ENCODE results near the gene NOS3. TPM values are rescaled to one million over a fixed set of nuclear protein-coding genes. Genes with fewer than 3 reads are reported as not detected.

NOS3 gene
- total RNA-seq, 1 experiment from 2014 or later: 59.8 TPM

GRCh38 chr7:151032936-151033863, 42.4 kb downstream of the NOS3 start:
- no peaks in the 10 kb centered on the region for H3K9me3 ChIP-seq (ENCODE audit: low read length)
- H3K9me2 ChIP-seq (replicated peaks; ENCODE audit: insufficient read depth, low read length): no peaks in the 10 kb centered on the region
- H3K27ac ChIP-seq (ENCODE audit: low read length): no peak overlapping the region
- peaks cover 13% of the 10 kb centered on the region for H3K4me1 ChIP-seq (ENCODE audit: low read length)
- no peak overlapping the region for H3K9ac ChIP-seq (ENCODE audit: low read length)
- H2AFZ ChIP-seq (ENCODE audit: low read length): no peak overlapping the region
- no peaks in the 10 kb centered on the region for H4K20me1 ChIP-seq (ENCODE audit: insufficient read depth, low read depth, low read length)
- no peak overlapping the region for H3K4me3 ChIP-seq (ENCODE audit: low read length)
- H3K27me3 ChIP-seq (ENCODE audit: low read length): no peaks in the 10 kb centered on the region
- H3K36me3 ChIP-seq (ENCODE audit: insufficient read depth, low read length): no peaks in the 10 kb centered on the region
- H3K79me2 ChIP-seq (ENCODE audit: low read length): peaks cover 14% of the 10 kb centered on the region
- H3K4me2 ChIP-seq (ENCODE audit: low read depth, low read length, poor library complexity, severe bottlenecking): no peak overlapping the region
- DNase-seq: no peak

GRCh38 chr7:151033864-151034249, 43.0 kb downstream of the NOS3 start:
- Histone ChIP-seq H3K79me2 (ENCODE audit: low read length) (peaks cover 11% of the 10 kb centered on the region), H4K20me1 (ENCODE audit: insufficient read depth, low read depth, low read length) (no peaks in the 10 kb centered on the region), H2AFZ (ENCODE audit: low read length) (no peak overlapping the region), H3K4me2 (ENCODE audit: low read depth, low read length, poor library complexity, severe bottlenecking) (no peak overlapping the region), H3K9me3 (ENCODE audit: low read length) (no peaks in the 10 kb centered on the region), H3K27me3 (ENCODE audit: low read length) (no peaks in the 10 kb centered on the region), H3K4me1 (ENCODE audit: low read length) (peaks cover 12% of the 10 kb centered on the region), H3K9me2 (replicated peaks; ENCODE audit: insufficient read depth, low read length) (no peaks in the 10 kb centered on the region), H3K9ac (ENCODE audit: low read length) (no peak overlapping the region), H3K27ac (ENCODE audit: low read length) (no peak overlapping the region), H3K36me3 (ENCODE audit: insufficient read depth, low read length) (no peaks in the 10 kb centered on the region), H3K4me3 (ENCODE audit: low read length) (no peak overlapping the region)
- no peak for DNase-seq

- Histone ChIP-seq H3K79me2 (ENCODE audit: low read length) (peaks cover 5% of the 10 kb centered on the region), H3K9me3 (ENCODE audit: low read length) (no peaks in the 10 kb centered on the region), H3K9ac (ENCODE audit: low read length) (no peak overlapping the region), H3K4me3 (ENCODE audit: low read length) (no peak overlapping the region), H3K36me3 (ENCODE audit: insufficient read depth, low read length) (no peaks in the 10 kb centered on the region), H3K4me2 (ENCODE audit: low read depth, low read length, poor library complexity, severe bottlenecking) (no peak overlapping the region), H3K27me3 (ENCODE audit: low read length) (no peaks in the 10 kb centered on the region), H3K9me2 (replicated peaks; ENCODE audit: insufficient read depth, low read length) (no peaks in the 10 kb centered on the region), H4K20me1 (ENCODE audit: insufficient read depth, low read depth, low read length) (no peaks in the 10 kb centered on the region), H2AFZ (ENCODE audit: low read length) (no peak overlapping the region), H3K4me1 (ENCODE audit: low read length) (peaks cover 6% of the 10 kb centered on the region), H3K27ac (ENCODE audit: low read length) (no peak overlapping the region)
- DNase-seq: no peak
Measured at GRCh38 chr7:151034312-151035025, 43.7 kb downstream of the NOS3 start.

- Histone ChIP-seq H3K79me2 (ENCODE audit: low read length) (no peaks in the 10 kb centered on the region; the same call in 1 of the 2 replicates), H3K27ac (ENCODE audit: low read length) (no peak overlapping the region), H3K27me3 (ENCODE audit: low read length) (no peaks in the 10 kb centered on the region), H3K9me3 (ENCODE audit: low read length) (no peaks in the 10 kb centered on the region), H3K9me2 (replicated peaks; ENCODE audit: insufficient read depth, low read length) (no peaks in the 10 kb centered on the region), H3K9ac (ENCODE audit: low read length) (no peak overlapping the region), H2AFZ (ENCODE audit: low read length) (no peak overlapping the region), H3K4me1 (ENCODE audit: low read length) (no peaks in the 10 kb centered on the region), H3K4me3 (ENCODE audit: low read length) (no peak overlapping the region), H4K20me1 (ENCODE audit: insufficient read depth, low read depth, low read length) (no peaks in the 10 kb centered on the region), H3K4me2 (ENCODE audit: low read depth, low read length, poor library complexity, severe bottlenecking) (no peak overlapping the region), H3K36me3 (ENCODE audit: insufficient read depth, low read length) (no peaks in the 10 kb centered on the region)
- no peak for DNase-seq
Measured at GRCh38 chr7:151035026-151035717, 44.4 kb downstream of the NOS3 start.

GRCh38 chr7:151035902-151036301, 45.1 kb downstream of the NOS3 start:
- H3K9me3 ChIP-seq (ENCODE audit: low read length): no peaks in the 10 kb centered on the region
- no peaks in the 10 kb centered on the region for H4K20me1 ChIP-seq (ENCODE audit: insufficient read depth, low read depth, low read length)
- DNase-seq: no peak
- no peak overlapping the region for H3K9ac ChIP-seq (ENCODE audit: low read length)
- H3K4me1 ChIP-seq (ENCODE audit: low read length): no peaks in the 10 kb centered on the region
- H3K79me2 ChIP-seq (ENCODE audit: low read length): no peaks in the 10 kb centered on the region; the same call in 1 of the 2 replicates
- H3K9me2 ChIP-seq (replicated peaks; ENCODE audit: insufficient read depth, low read length): no peaks in the 10 kb centered on the region
- no peaks in the 10 kb centered on the region for H3K27me3 ChIP-seq (ENCODE audit: low read length)
- H3K27ac ChIP-seq (ENCODE audit: low read length): no peak overlapping the region
- H2AFZ ChIP-seq (ENCODE audit: low read length): no peak overlapping the region
- H3K4me3 ChIP-seq (ENCODE audit: low read length): no peak overlapping the region
- H3K4me2 ChIP-seq (ENCODE audit: low read depth, low read length, poor library complexity, severe bottlenecking): no peak overlapping the region
- no peaks in the 10 kb centered on the region for H3K36me3 ChIP-seq (ENCODE audit: insufficient read depth, low read length)

GRCh38 chr7:151038951-151039849, 48.4 kb downstream of the NOS3 start:
- no peak overlapping the region for H2AFZ ChIP-seq (ENCODE audit: low read length)
- no peaks in the 10 kb centered on the region for H3K36me3 ChIP-seq (ENCODE audit: insufficient read depth, low read length)
- H3K27ac ChIP-seq (ENCODE audit: low read length): no peak overlapping the region
- no peak overlapping the region for H3K9ac ChIP-seq (ENCODE audit: low read length)
- H3K9me3 ChIP-seq (ENCODE audit: low read length): no peaks in the 10 kb centered on the region
- no peaks in the 10 kb centered on the region for H3K9me2 ChIP-seq (replicated peaks; ENCODE audit: insufficient read depth, low read length)
- H3K4me2 ChIP-seq (ENCODE audit: low read depth, low read length, poor library complexity, severe bottlenecking): no peak overlapping the region
- H3K4me1 ChIP-seq (ENCODE audit: low read length): no peaks in the 10 kb centered on the region
- H3K79me2 ChIP-seq (ENCODE audit: low read length): no peaks in the 10 kb centered on the region
- no peaks in the 10 kb centered on the region for H4K20me1 ChIP-seq (ENCODE audit: insufficient read depth, low read depth, low read length)
- DNase-seq: no peak
- no peaks in the 10 kb centered on the region for H3K27me3 ChIP-seq (ENCODE audit: low read length)
- no peak overlapping the region for H3K4me3 ChIP-seq (ENCODE audit: low read length)

- no peaks in the 10 kb centered on the region for H3K36me3 ChIP-seq (ENCODE audit: insufficient read depth, low read length)
Measured at GRCh38 chr7:151039850-151040548, 49.2 kb downstream of the NOS3 start.

More at GRCh38 chr7:151039850-151040548, 49.2 kb downstream of the NOS3 start:
- H3K27me3 ChIP-seq (ENCODE audit: low read length): no peaks in the 10 kb centered on the region
- H3K79me2 ChIP-seq (ENCODE audit: low read length): no peaks in the 10 kb centered on the region
- no peaks in the 10 kb centered on the region for H3K9me2 ChIP-seq (replicated peaks; ENCODE audit: insufficient read depth, low read length)
- H3K4me3 ChIP-seq (ENCODE audit: low read length): no peak overlapping the region
- H3K4me1 ChIP-seq (ENCODE audit: low read length): no peaks in the 10 kb centered on the region
- H2AFZ ChIP-seq (ENCODE audit: low read length): no peak overlapping the region
- H4K20me1 ChIP-seq (ENCODE audit: insufficient read depth, low read depth, low read length): no peaks in the 10 kb centered on the region
- H3K4me2 ChIP-seq (ENCODE audit: low read depth, low read length, poor library complexity, severe bottlenecking): no peak overlapping the region
- no peaks in the 10 kb centered on the region for H3K9me3 ChIP-seq (ENCODE audit: low read length)
- DNase-seq: no peak
- H3K9ac ChIP-seq (ENCODE audit: low read length): no peak overlapping the region
- H3K27ac ChIP-seq (ENCODE audit: low read length): no peak overlapping the region
